Spleen (tissue), 11 donors: Measurements from ENCODE around the gene GSK3B. TPM values are rescaled to one million over a fixed set of nuclear protein-coding genes. Genes with fewer than 3 reads are reported as not detected.

ENCODE experiments used
- DNase-seq: peaks from one replicate; pipeline ENCODE4 v3.0.0-alpha.2; 2020
- H3K27ac ChIP-seq, 8 donors: fragments of 200-600 bp; sonication (generic) in 7 of 8; 1 replicate in 4 of 8; 2 replicates in 4 of 8; pipeline versions ENCODE4 v1.5.0 to v1.8.0; 2016 to 2021; ENCODE audit warnings: inconsistent platforms in 4 of 8, mild to moderate bottlenecking in 4 of 8, moderate library complexity in 1 of 8
- H3K27me3 ChIP-seq, 7 donors: fragments of 200-600 bp; sonication (generic) in 6 of 7; replicated peaks in 1 of 7; 1 replicate in 4 of 7; 2 replicates in 3 of 7; pipeline versions ENCODE4 v1.5.0 to v1.8.0; 2016 to 2021; ENCODE audit warnings: inconsistent platforms in 3 of 7, mild to moderate bottlenecking in 1 of 7
- H3K36me3 ChIP-seq, 6 donors: fragments of 200-600 bp; sonication (generic) in 5 of 6; 1 replicate in 4 of 6; 2 replicates in 2 of 6; pipeline versions ENCODE4 v1.5.0 to v1.8.0; 2016 to 2021; ENCODE audit warnings: inconsistent platforms in 2 of 6
- H3K4me1 ChIP-seq, 6 donors: fragments of 200-600 bp; sonication (generic) in 5 of 6; 1 replicate in 3 of 6; 2 replicates in 3 of 6; pipeline versions ENCODE4 v1.5.0 to v1.8.0; 2016 to 2021; ENCODE audit warnings: inconsistent platforms in 3 of 6
- H3K4me3 ChIP-seq, 8 donors: fragments of 200-600 bp; sonication (generic) in 7 of 8; 1 replicate in 4 of 8; 2 replicates in 4 of 8; pipeline versions ENCODE4 v1.5.0 to v1.8.0; 2016 to 2021; ENCODE audit warnings: inconsistent platforms in 4 of 8, mild to moderate bottlenecking in 4 of 8, moderate library complexity in 2 of 8
- H3K9me3 ChIP-seq, 8 donors: fragments of 200-600 bp; sonication (generic) in 7 of 8; 1 replicate in 4 of 8; 2 replicates in 4 of 8; pipeline versions ENCODE4 v1.5.0 to v1.8.0; 2016 to 2021; ENCODE audit warnings: inconsistent platforms in 4 of 8
- POLR2A ChIP-seq, 3 donors: fragments of 450-650 bp; IDR thresholded peaks; one replicate each; pipeline ENCODE4 v1.5.1; 2017; ENCODE audit warnings: antibody characterized with exemption in 3 of 3, mild to moderate bottlenecking in 1 of 3
- POLR2AphosphoS5 ChIP-seq, 3 donors: sonication (generic); formaldehyde crosslinking; IDR thresholded peaks; one replicate each; pipeline ENCODE4 v1.5.1; 2017; ENCODE audit warnings: antibody characterized with exemption in 3 of 3
- WGBS, 5 donors: extraction: QIAGEN DNeasy Blood & Tissue Kit in 3 of 5; methylation state at CpG; one replicate each; pipeline versions ENCODE4 v1.1.5 to v1.1.7; 2013 to 2018; 5-methylcytosine and 5-hydroxymethylcytosine counted together
- intact Hi-C: fragments of 100-400 bp; cut with DNase I; formaldehyde crosslinking; loops from one replicate; pipeline ENCODE4 v1.15.0; 2023; ENCODE audit warnings: low total_unique reads
- polyA plus RNA-seq, 3 donors: library from polyadenylated mRNA; stranded (reverse); fragments of 200-250 nt; gene quantifications; one replicate each; pipeline ENCODE4 v1.2.1, GENCODE V29; 2013
- total RNA-seq, 7 donors: library from RNA; depleted of rRNA in 3 of 7; stranded (reverse); fragments of >200 nt in 3 of 7; fragmentation: NEBNext Ultra II Directional in 4 of 7; extraction: Animal tissue kit (Norgen Biotek cat#: 25700) in 4 of 7; gene quantifications; one replicate each; pipeline versions ENCODE4 v1.1.0 to v1.2.1, GENCODE V29; 2016 to 2021
- TF ChIP-seq, protein P1 (sequence below), 11 experiments: fragments of 200-600 bp in 7 of 11; fragments of 450-650 bp in 4 of 11; sonication (generic) in 4 of 11; IDR thresholded peaks in 8 of 11; conservative IDR thresholded peaks in 3 of 11; 1 replicate in 7 of 11; 2 replicates in 4 of 11; pipeline versions ENCODE4 v1.4.0 to v1.8.0; 2016 to 2021; ENCODE audit warnings: antibody characterized with exemption in 11 of 11, inconsistent platforms in 4 of 11, mild to moderate bottlenecking in 1 of 11
- donor health status: healthy with polysubstance abuse.
- donor health status: DM: no; HTN: no; CAD: no; lungs with moderate emphysema.
- donor health status: DM: no; HTN: no; CAD: no.
- donor health status: Bipolar disorder and iron deficiency.
- donor health status: healthy.
- donor health status: DM: no; HTN: no; CAD: no.
- donor health status: DM: yes; HTN: yes; CAD: no.

The GSK3B gene
- total and polyA plus RNA-seq, 10 donors: 4.7 to 62.2 (median 53.1) TPM

DNA sequence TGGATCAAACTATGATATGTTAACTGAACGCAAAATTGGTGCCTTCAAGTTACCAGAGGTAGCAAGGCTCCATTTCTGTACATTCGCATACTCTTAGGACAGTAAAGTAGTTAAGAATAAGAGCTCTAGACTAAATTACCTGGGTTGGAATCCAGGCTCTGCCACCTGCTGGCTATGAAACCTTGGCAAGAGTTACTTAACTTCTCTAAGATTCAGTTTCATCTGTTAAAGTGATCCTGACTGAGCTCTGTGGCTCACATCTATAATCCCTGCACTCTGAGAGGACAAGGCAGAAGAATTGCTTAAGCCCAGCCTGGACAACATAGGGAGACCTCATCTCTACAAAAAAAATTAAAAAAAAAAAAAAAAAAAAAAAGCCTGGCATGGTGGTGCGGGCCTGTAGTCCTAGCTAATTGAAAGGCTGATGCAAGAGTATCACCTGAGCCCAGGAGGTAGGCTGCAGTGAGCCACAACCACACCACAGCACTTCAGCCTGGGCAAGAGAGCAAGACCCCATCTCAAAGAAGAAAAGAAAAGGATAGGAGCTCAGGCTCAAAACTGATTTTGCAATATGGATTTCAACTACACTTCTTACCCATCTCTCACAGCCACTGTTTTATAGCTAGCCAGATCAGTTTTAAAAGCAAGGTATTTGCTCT lies 21.3 kb downstream of the GSK3B start:
- Histone ChIP-seq H3K4me3 (no peak overlapping the region), H3K36me3 (peaks cover 0 to 4% (median 0%) of the 10 kb centered on the region in 6 donors), H3K27me3 (no peaks in the 10 kb centered on the region), H3K4me1 (peaks cover 5 to 80% (median 28%) of the 10 kb centered on the region in 6 donors), H3K27ac (no peak overlapping the region), H3K9me3 (no peaks in the 10 kb centered on the region)
- 96 to 98% (median 97%) methylated on average over 3 of the region's 3 CpGs for WGBS, 5 donors
- no peak for DNase-seq
- intact Hi-C loops: no loop called here
- no peak for TF ChIP-seq POLR2AphosphoS5 (IDR thresholded peaks at IDR 0.05)
- TF ChIP-seq POLR2A (IDR thresholded peaks at IDR 0.05): no peak
- TF ChIP-seq, protein P1, sequence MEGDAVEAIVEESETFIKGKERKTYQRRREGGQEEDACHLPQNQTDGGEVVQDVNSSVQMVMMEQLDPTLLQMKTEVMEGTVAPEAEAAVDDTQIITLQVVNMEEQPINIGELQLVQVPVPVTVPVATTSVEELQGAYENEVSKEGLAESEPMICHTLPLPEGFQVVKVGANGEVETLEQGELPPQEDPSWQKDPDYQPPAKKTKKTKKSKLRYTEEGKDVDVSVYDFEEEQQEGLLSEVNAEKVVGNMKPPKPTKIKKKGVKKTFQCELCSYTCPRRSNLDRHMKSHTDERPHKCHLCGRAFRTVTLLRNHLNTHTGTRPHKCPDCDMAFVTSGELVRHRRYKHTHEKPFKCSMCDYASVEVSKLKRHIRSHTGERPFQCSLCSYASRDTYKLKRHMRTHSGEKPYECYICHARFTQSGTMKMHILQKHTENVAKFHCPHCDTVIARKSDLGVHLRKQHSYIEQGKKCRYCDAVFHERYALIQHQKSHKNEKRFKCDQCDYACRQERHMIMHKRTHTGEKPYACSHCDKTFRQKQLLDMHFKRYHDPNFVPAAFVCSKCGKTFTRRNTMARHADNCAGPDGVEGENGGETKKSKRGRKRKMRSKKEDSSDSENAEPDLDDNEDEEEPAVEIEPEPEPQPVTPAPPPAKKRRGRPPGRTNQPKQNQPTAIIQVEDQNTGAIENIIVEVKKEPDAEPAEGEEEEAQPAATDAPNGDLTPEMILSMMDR (IDR thresholded peaks at IDR 0.05 in 8 of 11, conservative IDR thresholded peaks at IDR 0.05 in 3 of 11): no peak

DNA sequence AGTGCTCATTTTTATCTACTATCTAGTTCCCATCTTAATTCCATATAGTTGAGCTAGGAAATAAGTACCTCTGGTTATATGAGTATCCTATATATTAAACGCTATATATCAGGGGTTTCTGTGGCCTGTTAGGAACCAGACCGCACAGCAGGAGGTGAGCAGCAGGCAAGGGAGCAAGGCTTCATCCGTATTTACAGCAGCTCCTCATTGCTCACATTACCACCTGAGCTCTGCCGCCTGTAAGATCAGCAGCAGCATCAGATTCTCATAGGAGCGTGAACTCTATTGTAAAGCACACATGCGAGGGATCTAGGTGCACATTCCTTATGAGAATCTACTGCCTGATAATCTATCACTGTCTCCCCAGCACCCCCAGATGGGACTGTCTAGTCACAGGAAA lies 23.0 kb downstream of the GSK3B start:
- 92 to 97% (median 94%) methylated on average over 6 of the region's 6 CpGs for WGBS, 5 donors
- TF ChIP-seq POLR2AphosphoS5 (IDR thresholded peaks at IDR 0.05) (no peak), POLR2A (IDR thresholded peaks at IDR 0.05) (no peak)
- TF ChIP-seq, protein P1 (IDR thresholded peaks at IDR 0.05 in 8 of 11, conservative IDR thresholded peaks at IDR 0.05 in 3 of 11): no peak
- intact Hi-C loops: no loop called here

DNA sequence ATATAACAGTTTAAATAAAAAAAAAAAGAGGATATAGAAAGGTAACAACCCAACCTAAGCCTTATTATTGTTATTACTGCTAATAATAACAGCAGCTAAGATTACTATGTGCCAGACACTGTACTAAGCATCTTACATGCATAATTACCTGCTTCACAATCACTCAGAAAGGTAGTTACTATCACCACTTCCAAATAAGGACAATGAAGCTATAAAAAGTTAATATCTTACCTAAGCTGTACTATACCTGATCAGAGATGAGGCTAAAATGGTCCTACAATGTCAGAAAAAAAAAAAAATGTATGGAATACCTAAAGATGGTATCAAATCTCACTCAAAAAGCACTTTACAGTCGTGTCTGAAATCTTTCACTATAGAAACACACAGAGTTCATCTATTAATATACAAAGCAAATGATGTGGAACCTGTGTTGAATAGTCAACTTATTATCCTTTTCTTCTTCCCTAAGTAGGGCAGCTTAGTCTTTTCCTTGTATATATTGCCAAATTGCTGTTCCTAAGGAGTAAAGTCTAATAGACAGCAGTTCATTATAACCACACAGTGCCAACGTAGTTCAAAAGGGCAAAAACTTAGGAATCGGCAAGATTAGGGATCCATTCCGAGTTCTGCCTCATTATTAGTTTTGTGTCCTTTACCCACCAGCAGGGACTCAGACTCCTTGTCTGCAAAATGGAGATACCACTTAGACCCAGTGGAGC lies 23.8 kb downstream of the GSK3B start:
- H3K27ac ChIP-seq: no peak overlapping the region
- no peaks in the 10 kb centered on the region for H3K27me3 ChIP-seq
- H3K4me1 ChIP-seq: peaks cover 5 to 75% (median 32%) of the 10 kb centered on the region in 6 donors
- WGBS, 5 donors: 77 to 93% (median 85%) methylated on average over 4 of the region's 4 CpGs
- TF ChIP-seq, protein P1 (IDR thresholded peaks at IDR 0.05 in 8 of 11, conservative IDR thresholded peaks at IDR 0.05 in 3 of 11): no peak
- no peak for TF ChIP-seq POLR2AphosphoS5 (IDR thresholded peaks at IDR 0.05)
- no peak for TF ChIP-seq POLR2A (IDR thresholded peaks at IDR 0.05)
- peaks cover 0 to 4% (median 0%) of the 10 kb centered on the region in 8 donors for H3K9me3 ChIP-seq
- no peak for DNase-seq
- peaks cover 0 to 8% (median 0%) of the 10 kb centered on the region in 6 donors for H3K36me3 ChIP-seq
- intact Hi-C loops: no loop called here
- no peak overlapping the region for H3K4me3 ChIP-seq

More for the DNA sequence above, 23.0 kb downstream of the GSK3B start:
- Histone ChIP-seq H3K4me1 (peaks cover 5 to 83% (median 32%) of the 10 kb centered on the region in 6 donors), H3K27ac (no peak overlapping the region), H3K27me3 (no peaks in the 10 kb centered on the region), H3K9me3 (no peaks in the 10 kb centered on the region), H3K36me3 (peaks cover 0 to 8% (median 0%) of the 10 kb centered on the region in 6 donors), H3K4me3 (no peak overlapping the region)
- no peak for DNase-seq

DNA sequence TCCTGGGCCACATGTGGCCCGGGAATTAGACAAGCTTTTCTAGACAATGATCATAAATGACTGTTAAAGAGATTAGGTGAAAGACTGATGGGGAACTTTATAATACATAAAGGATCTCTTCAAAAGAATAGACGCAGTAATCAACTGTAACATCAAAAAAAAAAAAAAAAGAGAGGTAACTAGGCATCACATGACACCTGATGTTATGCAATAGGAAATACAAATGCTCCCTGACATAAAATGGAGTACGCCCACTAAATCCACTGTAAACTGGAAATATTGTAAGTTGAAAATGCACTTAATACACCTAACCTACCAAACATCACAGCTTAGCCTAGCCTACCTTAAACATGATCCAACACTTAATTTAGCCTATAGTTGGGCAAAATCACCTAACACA lies 27.2 kb downstream of the GSK3B start:
- H3K36me3 ChIP-seq: peaks cover 0 to 8% (median 0%) of the 10 kb centered on the region in 6 donors
- no peak overlapping the region for H3K4me3 ChIP-seq
- TF ChIP-seq POLR2AphosphoS5 (IDR thresholded peaks at IDR 0.05) (no peak), POLR2A (IDR thresholded peaks at IDR 0.05) (no peak)
- TF ChIP-seq, protein P1 (IDR thresholded peaks at IDR 0.05 in 8 of 11, conservative IDR thresholded peaks at IDR 0.05 in 3 of 11): no peak
- no peak overlapping the region for H3K27ac ChIP-seq
- H3K4me1 ChIP-seq: peaks cover 3 to 68% (median 34%) of the 10 kb centered on the region in 6 donors
- H3K27me3 ChIP-seq: no peaks in the 10 kb centered on the region
- DNase-seq: no peak
- WGBS, 5 donors: 77 to 92% (median 80%) methylated on average over 3 of the region's 3 CpGs
- intact Hi-C loops: no loop called here
- H3K9me3 ChIP-seq: peaks cover 0 to 5% (median 0%) of the 10 kb centered on the region in 8 donors
